Measurements from ENCODE around the gene ALDH16A1.

Gene ALDH16A1

GRCh38 chr19:49435670-49436069, 17.4 kb upstream of the ALDH16A1 start:
- no peak for DNase-seq (ENCODE audit: low read depth)
- TF ChIP-seq CTCF (IDR thresholded peaks at IDR 0.05; ENCODE audit: low read depth, low read length, missing control alignments), result no peak
- H3K4me3 ChIP-seq (ENCODE audit: low read depth, low read length), result no peak overlapping the region

GRCh38 chr19:49436381-49437017, 16.5 kb upstream of the ALDH16A1 start:
- DNase-seq (ENCODE audit: low read depth), result no peak
- no peak overlapping the region for H3K4me3 ChIP-seq (ENCODE audit: low read depth, low read length)
- TF ChIP-seq CTCF (IDR thresholded peaks at IDR 0.05; ENCODE audit: low read depth, low read length, missing control alignments), result no peak

- no peak overlapping the region for H3K4me3 ChIP-seq (ENCODE audit: low read depth, low read length)
- TF ChIP-seq CTCF (IDR thresholded peaks at IDR 0.05; ENCODE audit: low read depth, low read length, missing control alignments), result no peak
- DNase-seq (ENCODE audit: low read depth), result no peak
Observed at GRCh38 chr19:49437231-49437630, 15.8 kb upstream of the ALDH16A1 start.

DNA sequence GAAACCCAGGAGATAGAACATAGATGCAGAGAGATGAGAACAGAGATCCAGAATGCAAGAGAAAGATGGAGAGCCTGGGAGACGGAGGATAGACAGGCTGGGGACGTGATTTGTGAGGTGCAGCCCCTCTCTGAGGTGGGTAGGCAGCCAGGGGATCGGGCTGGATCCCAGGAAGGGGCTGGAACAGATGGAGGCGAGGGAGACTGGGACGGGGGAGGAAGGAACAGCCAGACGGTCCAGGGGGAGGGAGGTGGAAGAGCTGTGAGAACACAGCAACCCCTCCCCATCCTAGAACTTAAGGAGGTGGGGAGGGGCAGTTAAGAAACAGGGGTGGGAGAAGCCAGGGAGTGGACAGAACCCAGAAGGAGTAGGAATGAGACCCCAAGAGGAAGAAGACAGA, 14.8 kb upstream of the ALDH16A1 start:
- TF ChIP-seq CTCF (IDR thresholded peaks at IDR 0.05; ENCODE audit: low read depth, low read length, missing control alignments), result no peak
- DNase-seq (ENCODE audit: low read depth), result no peak
- no peak overlapping the region for H3K4me3 ChIP-seq (ENCODE audit: low read depth, low read length)

GRCh38 chr19:49439836-49440235, 13.2 kb upstream of the ALDH16A1 start:
- no peak for TF ChIP-seq CTCF (IDR thresholded peaks at IDR 0.05; ENCODE audit: low read depth, low read length, missing control alignments)
- H3K4me3 ChIP-seq (ENCODE audit: low read depth, low read length), result no peak overlapping the region

DNA sequence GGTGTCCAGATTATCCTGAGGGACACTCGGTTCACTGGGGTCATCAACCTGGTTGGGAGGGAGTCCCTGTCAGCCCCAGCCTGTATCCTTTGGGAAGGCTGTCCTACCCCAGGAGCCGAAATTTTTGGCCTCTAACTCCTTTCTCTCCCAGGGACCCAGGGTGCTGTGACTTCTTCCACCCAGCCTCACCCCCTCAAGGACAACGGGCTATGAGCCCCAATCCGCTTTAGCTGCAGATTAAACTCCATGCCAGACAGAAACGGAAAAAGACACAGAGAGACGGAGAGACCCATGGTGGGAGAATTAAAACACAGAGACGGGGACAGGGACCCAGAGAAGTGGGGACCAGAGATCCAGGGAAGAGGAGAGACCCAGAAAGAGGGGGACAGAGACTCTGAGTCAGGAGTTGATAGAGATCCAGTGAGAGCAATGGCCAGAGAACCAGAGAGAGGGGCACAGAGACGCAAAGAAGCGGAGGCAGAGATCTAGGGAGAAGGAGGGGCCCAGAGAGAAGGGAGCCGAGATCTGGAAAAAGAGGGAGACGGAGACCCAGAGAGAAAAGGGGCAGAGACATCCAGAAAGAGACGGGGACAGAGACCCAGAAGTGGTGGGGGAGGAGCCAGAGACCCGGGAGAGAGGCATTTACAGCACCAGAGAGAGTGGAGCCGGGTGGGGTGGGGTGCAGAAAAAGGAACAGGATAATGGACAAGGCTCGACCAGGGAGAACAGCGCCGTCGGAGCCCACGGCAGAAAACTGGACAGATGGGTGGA, 12.4 kb upstream of the ALDH16A1 start:
- TF ChIP-seq CTCF (IDR thresholded peaks at IDR 0.05; ENCODE audit: low read depth, low read length, missing control alignments), result no peak
- no peak overlapping the region for H3K4me3 ChIP-seq (ENCODE audit: low read depth, low read length)
- DNase-seq (ENCODE audit: low read depth), result no peak

More at GRCh38 chr19:49439836-49440235, 13.2 kb upstream of the ALDH16A1 start:
- no peak for DNase-seq (ENCODE audit: low read depth)
